Measurements from ENCODE around the gene KCTD2.
"Not testable (repeated sequence)": the region's sequence is repeated elsewhere in the genome, so short reads cannot be mapped to it uniquely, and the experiment has no call there.

The KCTD2 gene

GRCh38 chr17:75020331-75021110 lies 26.5 kb upstream of the KCTD2 start:
- DNase-seq (ENCODE audit: low spot score) (no peak), FAIRE-seq (no peak)

- DNase-seq (ENCODE audit: low spot score) (no peak), FAIRE-seq (no peak)
These were observed 22.2 kb upstream of the KCTD2 start for GRCh38 chr17:75024686-75025397.

- not testable (repeated sequence) for DNase-seq (ENCODE audit: low spot score); FAIRE-seq
These were observed 21.7 kb upstream of the KCTD2 start for GRCh38 chr17:75025398-75025734.

GRCh38 chr17:75026650-75027049 lies 20.4 kb upstream of the KCTD2 start:
- not testable (repeated sequence) for DNase-seq (ENCODE audit: low spot score)

GRCh38 chr17:75030161-75030560 lies 16.9 kb upstream of the KCTD2 start:
- FAIRE-seq (no peak), DNase-seq (ENCODE audit: low spot score) (no peak)

More at GRCh38 chr17:75026650-75027049, 20.4 kb upstream of the KCTD2 start:
- not testable (repeated sequence) for FAIRE-seq

- FAIRE-seq (peak; percentile 52), DNase-seq (ENCODE audit: low spot score) (peak; percentile 91)
These were observed 14.9 kb upstream of the KCTD2 start for GRCh38 chr17:75031972-75032719.

GRCh38 chr17:75032720-75033280 lies 14.2 kb upstream of the KCTD2 start:
- DNase-seq (ENCODE audit: low spot score): no peak
- FAIRE-seq: no peak

- DNase-seq (ENCODE audit: low spot score) (peak; percentile 94), FAIRE-seq (peak; percentile 82)
These were observed 13.4 kb upstream of the KCTD2 start for GRCh38 chr17:75033346-75034235.

- DNase-seq (ENCODE audit: low spot score) (peak; percentile 84), FAIRE-seq (peak; percentile 80)
These were observed 12.7 kb upstream of the KCTD2 start for GRCh38 chr17:75034236-75034908.

- DNase-seq (ENCODE audit: low spot score): no peak
- FAIRE-seq: no peak
These were observed 10.3 kb upstream of the KCTD2 start for GRCh38 chr17:75036643-75037268.

GRCh38 chr17:75039238-75039637 lies 7.8 kb upstream of the KCTD2 start:
- DNase-seq (ENCODE audit: low spot score) (no peak), FAIRE-seq (no peak)

GRCh38 chr17:75041656-75042280 lies 5.3 kb upstream of the KCTD2 start:
- FAIRE-seq: no peak

GRCh38 chr17:75043789-75044188 lies 3.2 kb upstream of the KCTD2 start:
- FAIRE-seq; DNase-seq (ENCODE audit: low spot score): not testable (repeated sequence)

More at GRCh38 chr17:75041656-75042280, 5.3 kb upstream of the KCTD2 start:
- DNase-seq (ENCODE audit: low spot score): no peak

GRCh38 chr17:75044716-75045115 lies 2.3 kb upstream of the KCTD2 start:
- DNase-seq (ENCODE audit: low spot score) (no peak), FAIRE-seq (no peak)

GRCh38 chr17:75045946-75046406 lies 1.0 kb upstream of the KCTD2 start:
- FAIRE-seq; DNase-seq (ENCODE audit: low spot score): not testable (repeated sequence)

GRCh38 chr17:75047398-75048098 lies 523 bp downstream of the KCTD2 start:
- DNase-seq (ENCODE audit: low spot score): peak; percentile 38
- FAIRE-seq: no peak

GRCh38 chr17:75048249-75048878 lies 1.3 kb downstream of the KCTD2 start:
- DNase-seq (ENCODE audit: low spot score): no peak
- FAIRE-seq: no peak

GRCh38 chr17:75049057-75049456 lies 2.0 kb downstream of the KCTD2 start:
- FAIRE-seq (no peak), DNase-seq (ENCODE audit: low spot score) (no peak)

Measured in urothelium cell line (cell line).